Lower leg skin (tissue), 3 donors: ENCODE data around the gene AGO1.

Experiments
- CTCF ChIP-seq, 3 donors: fragments of 450-650 bp; IDR thresholded peaks; one replicate each; pipeline ENCODE4 v1.5.1; 2016; ENCODE audit warnings: antibody characterized with exemption in 3 of 3, mild to moderate bottlenecking in 3 of 3, moderate library complexity in 2 of 3
- POLR2A ChIP-seq, 2 donors: fragments of 450-650 bp; IDR thresholded peaks; one replicate each; pipeline ENCODE4 v1.6.1; 2016 to 2017; ENCODE audit warnings: antibody characterized with exemption in 2 of 2, mild to moderate bottlenecking in 1 of 2, moderate library complexity in 1 of 2

GRCh38 chr1:35866991-35867390, 16.0 kb upstream of the AGO1 start:
- TF ChIP-seq POLR2A (IDR thresholded peaks at IDR 0.05): no peak
- no peak for TF ChIP-seq CTCF (IDR thresholded peaks at IDR 0.05)
